ENCODE results near the gene COL5A2.

COL5A2 gene

GRCh38 chr2:189147361-189147760, 32.2 kb downstream of the COL5A2 start:
- no peak for DNase-seq (ENCODE audit: low spot score)

GRCh38 chr2:189146553-189146952, 33.0 kb downstream of the COL5A2 start:
- no peak for DNase-seq (ENCODE audit: low spot score)

- no peak for DNase-seq (ENCODE audit: low spot score)
These were observed 34.8 kb downstream of the COL5A2 start for GRCh38 chr2:189144700-189145211.

GRCh38 chr2:189143925-189144324, 35.6 kb downstream of the COL5A2 start:
- DNase-seq (ENCODE audit: low spot score) = no peak

GRCh38 chr2:189142893-189143759, 36.4 kb downstream of the COL5A2 start:
- peak; percentile 66 for DNase-seq (ENCODE audit: low spot score)

- DNase-seq (ENCODE audit: low spot score) = no peak
These were observed 40.8 kb downstream of the COL5A2 start for GRCh38 chr2:189138800-189139199.

GRCh38 chr2:189137519-189137918, 42.0 kb downstream of the COL5A2 start:
- no peak for DNase-seq (ENCODE audit: low spot score)

- no peak for DNase-seq (ENCODE audit: low spot score)
These were observed 45.1 kb downstream of the COL5A2 start for GRCh38 chr2:189134485-189134884.

- no peak for DNase-seq (ENCODE audit: low spot score)
These were observed 47.6 kb downstream of the COL5A2 start for GRCh38 chr2:189131991-189132390.

GRCh38 chr2:189129971-189130370, 49.6 kb downstream of the COL5A2 start:
- DNase-seq (ENCODE audit: low spot score) = peak; percentile 78

GRCh38 chr2:189128970-189129369, 50.6 kb downstream of the COL5A2 start:
- no peak for DNase-seq (ENCODE audit: low spot score)

GRCh38 chr2:189127756-189128155, 51.8 kb downstream of the COL5A2 start:
- no peak for DNase-seq (ENCODE audit: low spot score)

- DNase-seq (ENCODE audit: low spot score) = no peak
These were observed 54.4 kb downstream of the COL5A2 start for GRCh38 chr2:189125195-189125594.

GRCh38 chr2:189124175-189124574, 55.4 kb downstream of the COL5A2 start:
- DNase-seq (ENCODE audit: low spot score) = peak; percentile 69

- no peak for DNase-seq (ENCODE audit: low spot score)
These were observed 61.2 kb downstream of the COL5A2 start for GRCh38 chr2:189118386-189118785.

GRCh38 chr2:189116979-189117378, 62.6 kb downstream of the COL5A2 start:
- DNase-seq (ENCODE audit: low spot score) = no peak

- no peak for DNase-seq (ENCODE audit: low spot score)
These were observed 63.5 kb downstream of the COL5A2 start for GRCh38 chr2:189116087-189116486.

- DNase-seq (ENCODE audit: low spot score) = peak; percentile 16
These were observed 64.4 kb downstream of the COL5A2 start for GRCh38 chr2:189115126-189115525.

- no peak for DNase-seq (ENCODE audit: low spot score)
These were observed 65.6 kb downstream of the COL5A2 start for GRCh38 chr2:189113963-189114362.

- DNase-seq (ENCODE audit: low spot score) = no peak
These were observed 68.4 kb downstream of the COL5A2 start for GRCh38 chr2:189111063-189111715.

- peak; percentile 87 for DNase-seq (ENCODE audit: low spot score)
These were observed 69.6 kb downstream of the COL5A2 start for GRCh38 chr2:189109921-189110397.

GRCh38 chr2:189104934-189105333, 74.6 kb downstream of the COL5A2 start:
- peak; percentile 8 for DNase-seq (ENCODE audit: low spot score)

GRCh38 chr2:189102735-189103134, 76.8 kb downstream of the COL5A2 start:
- DNase-seq (ENCODE audit: low spot score) = no peak

Data from kidney tubule cell (primary cell).